OCI-LY7 (cell line): ENCODE measurements around the gene TSPAN5. TPM values are rescaled to one million over a fixed set of nuclear protein-coding genes. Genes with fewer than 3 reads are reported as not detected.

Source experiments
- BruUV-seq: library from RNA; stranded (reverse); fragments of 400-500 nt; replicated peaks from 2 replicates; lab custom pipeline; 2021; lab: Mats Ljungman, UMichigan
- CTCF ChIA-PET: fragments of 300-600 bp; sonication (Branson Sonifier 250); formaldehyde crosslinking; loops from one replicate; lab custom pipeline; 2022; ENCODE audit warnings: antibody characterized with exemption; ENCODE audit not compliant: unreplicated experiment; lab: Charles Lee
- POLR2A ChIA-PET: fragments of 300-600 bp; sonication (Branson Sonifier 250); formaldehyde crosslinking; loops from one replicate; lab custom pipeline; 2022; ENCODE audit warnings: antibody characterized with exemption; lab: Charles Lee
- DNase-seq: peaks from one replicate; pipeline ENCODE4 v3.0.0-alpha.2; 2015; ENCODE audit warnings: low spot score
- H2AFZ ChIP-seq: fragments of 200-600 bp; sonication (generic), shearing (Covaris generic); 2 replicates; pipeline ENCODE4 v1.6.1; 2014; ENCODE audit warnings: mild to moderate bottlenecking, antibody characterized with exemption, low read length, moderate library complexity
- H3K27ac ChIP-seq: fragments of 200-600 bp; sonication (generic); 2 replicates; pipeline ENCODE4 v1.5.1; 2014; ENCODE audit warnings: mixed run types, low read depth, mild to moderate bottlenecking, moderate library complexity, low read length, inconsistent platforms; ENCODE audit not compliant: poor library complexity, severe bottlenecking
- H3K36me3 ChIP-seq: fragments of 200-600 bp; sonication (generic); 2 replicates; pipeline ENCODE4 v1.6.1; 2014; ENCODE audit warnings: mild to moderate bottlenecking, antibody characterized with exemption, low read length, moderate library complexity, mixed read lengths; ENCODE audit not compliant: insufficient read depth
- H3K4me1 ChIP-seq: fragments of 200-600 bp; sonication (generic); 2 replicates; pipeline ENCODE4 v1.5.1; 2014; ENCODE audit warnings: mild to moderate bottlenecking, low read length; ENCODE audit not compliant: insufficient read depth, poor library complexity, severe bottlenecking
- H3K4me2 ChIP-seq: fragments of 200-600 bp; sonication (generic); 2 replicates; pipeline ENCODE4 v1.6.1; 2014; ENCODE audit warnings: mild to moderate bottlenecking, low read length
- H3K4me3 ChIP-seq: fragments of 200-600 bp; sonication (generic); 2 replicates; pipeline ENCODE4 v1.5.1; 2014; ENCODE audit warnings: mild to moderate bottlenecking, low read depth, low read length; ENCODE audit not compliant: poor library complexity, severe bottlenecking
- H3K79me2 ChIP-seq: fragments of 200-600 bp; sonication (generic); 2 replicates; pipeline ENCODE4 v1.6.1; 2016; ENCODE audit warnings: low read depth, mild to moderate bottlenecking, low read length, moderate library complexity, mixed read lengths; ENCODE audit not compliant: insufficient read depth
- H3K9me2 ChIP-seq: fragments of 200-600 bp; sonication (generic); 2 replicates; pipeline ENCODE4 v1.6.1; 2016; ENCODE audit warnings: mild to moderate bottlenecking, low read length, mixed read lengths; ENCODE audit not compliant: insufficient read depth
- H3K9me3 ChIP-seq: fragments of 200-600 bp; sonication (generic); 2 replicates; pipeline ENCODE4 v1.6.1; 2014; ENCODE audit warnings: mild to moderate bottlenecking, mixed run types, low read length, mixed read lengths
- H4K20me1 ChIP-seq: fragments of 200-600 bp; sonication (generic); 2 replicates; pipeline ENCODE4 v1.6.1; 2014; ENCODE audit warnings: mild to moderate bottlenecking, antibody characterized with exemption, low read length, moderate library complexity, mixed read lengths; ENCODE audit not compliant: insufficient read depth
- CTCF ChIP-seq: fragments of 200-600 bp; sonication (generic); conservative IDR thresholded peaks from 2 replicates; pipeline ENCODE4 v1.5.1; 2014; ENCODE audit warnings: mild to moderate bottlenecking, antibody characterized with exemption, low read length, moderate library complexity, mixed read lengths
- EZH2phosphoT487 ChIP-seq: fragments of 200-600 bp; sonication (generic); IDR thresholded peaks from 2 replicates; pipeline ENCODE4 v1.6.1; 2018; ENCODE audit warnings: low read depth, borderline replicate concordance, mild to moderate bottlenecking, mixed run types, antibody characterized with exemption, low read length, moderate library complexity, mixed read lengths
- intact Hi-C: fragments of 100-400 bp; cut with micrococcal nuclease; formaldehyde crosslinking; loops from one replicate; pipeline ENCODE4 v1.10.0; 2022; ENCODE audit not compliant: unreplicated experiment
- total RNA-seq, 2 experiments: library from RNA; depleted of rRNA in 1 of 2; stranded (reverse); fragments of >200 nt in 1 of 2; shearing (Covaris generic) in 1 of 2; gene quantifications; 2 replicates each; pipeline ENCODE4 v1.2.3, GENCODE V29; 2014 to 2022

The TSPAN5 gene
- total RNA-seq, 2 experiments from 2014 or later, result not detected

DNA sequence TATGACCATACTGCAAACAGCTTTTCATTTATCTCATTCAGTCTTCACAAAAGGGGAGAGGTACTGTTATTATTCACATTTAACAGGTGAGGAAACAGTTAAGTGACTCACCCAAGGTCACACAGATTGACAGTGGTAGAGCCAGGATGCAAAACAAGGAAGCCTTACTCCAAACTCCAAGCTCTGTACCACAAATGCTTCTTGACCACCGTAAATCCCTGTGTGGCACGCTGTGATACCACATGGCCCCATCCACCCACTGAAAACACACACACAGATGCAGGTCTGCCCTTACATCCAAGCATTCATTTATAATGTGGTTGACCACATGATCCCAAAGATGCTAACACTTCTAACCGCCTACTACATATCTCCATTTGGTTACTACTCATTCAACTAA, 129.5 kb downstream of the TSPAN5 start:
- Histone ChIP-seq H3K9me3 (no peaks in the 10 kb centered on the region), H3K4me1 (no peaks in the 10 kb centered on the region), H3K4me2 (no peak overlapping the region), H3K9me2 (no peaks in the 10 kb centered on the region), H3K79me2 (no peaks in the 10 kb centered on the region), H3K36me3 (no peaks in the 10 kb centered on the region), H4K20me1 (no peaks in the 10 kb centered on the region), H2AFZ (no peak overlapping the region), H3K27ac (no peak overlapping the region), H3K4me3 (no peak overlapping the region)
- ChIA-PET CTCF (no interaction called here), POLR2A (interaction anchor here (1.1 to 1.2 kb wide), 2 partner anchors 9 to 10 kb away, joined by 4 read pairs; no protein-coding TSS in a partner anchor)
- intact Hi-C loops, result no loop called here
- DNase-seq, result no peak
- no TSS peak for BruUV-seq
- TF ChIP-seq CTCF (no peak), EZH2phosphoT487 (no peak)

DNA sequence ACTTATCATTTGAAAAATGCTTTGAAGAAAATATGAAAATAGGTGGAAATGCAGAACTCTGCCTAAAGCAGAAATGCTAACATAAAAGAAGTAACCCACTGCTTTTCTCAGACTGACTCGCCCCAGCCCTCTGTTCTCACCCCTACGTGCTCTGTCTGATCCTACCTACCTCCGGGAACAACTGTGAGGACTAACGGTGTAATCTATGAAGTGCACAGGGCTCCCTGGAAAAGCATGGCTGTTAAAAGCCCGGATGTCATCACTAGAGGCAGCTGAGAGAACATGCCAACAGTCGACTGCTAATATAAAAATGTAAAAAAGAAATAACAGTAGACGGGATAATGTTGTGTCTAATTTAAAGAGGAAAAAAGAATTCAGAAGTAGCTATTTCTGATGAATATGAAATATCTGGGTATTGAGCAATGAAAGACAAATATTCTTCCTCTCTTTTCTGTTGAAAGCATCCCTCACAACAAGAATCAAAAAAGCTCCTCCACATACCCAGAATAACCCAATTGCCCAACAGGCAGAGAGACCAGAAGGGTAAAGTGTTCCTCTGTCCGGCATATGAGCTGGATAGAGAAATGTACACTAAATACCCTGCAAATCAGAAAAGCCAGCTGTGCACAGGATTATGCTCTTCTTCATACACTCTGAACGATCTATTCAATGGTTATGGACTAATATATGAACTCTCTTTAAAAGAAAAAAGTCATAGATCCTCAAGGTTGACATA, 130.7 kb downstream of the TSPAN5 start:
- no peaks in the 10 kb centered on the region for H3K9me2 ChIP-seq
- no peaks in the 10 kb centered on the region for H4K20me1 ChIP-seq
- TF ChIP-seq CTCF (no peak), EZH2phosphoT487 (no peak)
- no peaks in the 10 kb centered on the region for H3K79me2 ChIP-seq
- H3K36me3 ChIP-seq, result no peaks in the 10 kb centered on the region
- intact Hi-C loops, result no loop called here
- no peaks in the 10 kb centered on the region for H3K4me1 ChIP-seq
- no peak overlapping the region for H3K4me2 ChIP-seq
- ChIA-PET POLR2A (interaction anchor here (1.2 to 1.3 kb wide), 2 partner anchors 9 to 12 kb away, joined by 4 to 6 read pairs; no protein-coding TSS in a partner anchor), CTCF (no interaction called here)
- no peak for DNase-seq
- no TSS peak for BruUV-seq
- H3K27ac ChIP-seq, result no peak overlapping the region
- H2AFZ ChIP-seq, result no peak overlapping the region
- H3K9me3 ChIP-seq, result no peaks in the 10 kb centered on the region
- no peak overlapping the region for H3K4me3 ChIP-seq

GRCh38 chr4:98524230-98524629, 134.2 kb downstream of the TSPAN5 start:
- Histone ChIP-seq H3K4me3 (no peak overlapping the region), H3K4me1 (no peaks in the 10 kb centered on the region), H3K36me3 (no peaks in the 10 kb centered on the region), H2AFZ (no peak overlapping the region), H3K27ac (no peak overlapping the region), H3K79me2 (no peaks in the 10 kb centered on the region), H3K9me3 (no peaks in the 10 kb centered on the region), H3K4me2 (no peak overlapping the region), H3K9me2 (no peaks in the 10 kb centered on the region), H4K20me1 (no peaks in the 10 kb centered on the region)
- POLR2A ChIA-PET, result interaction anchor here (0.6 kb wide), 1 partner anchor 67 kb away, joined by 3 read pairs; no protein-coding TSS in a partner anchor
- TF ChIP-seq CTCF, result no peak
- TF ChIP-seq EZH2phosphoT487, result no peak
- no TSS peak for BruUV-seq
- intact Hi-C loops, result no loop called here
- no peak for DNase-seq
- CTCF ChIA-PET, result no interaction called here
